Kidney (tissue), 14 donors: ENCODE data around the gene RPTN. TPM values are rescaled to one million over a fixed set of nuclear protein-coding genes. Genes with fewer than 3 reads are reported as not detected.

ENCODE experiments used
- DNase-seq, 5 donors: peaks; one replicate each; pipeline ENCODE4 v3.0.0-alpha.2; 2013 to 2020
- FAIRE-seq: peaks from 2 replicates; lab custom pipeline; 2012; peaks lifted over from hg19 to GRCh38; lab: Jason Lieb, UNC
- H3K27ac ChIP-seq, 2 donors: one replicate each; pipeline ENCODE4 v1.7.0; 2013; ENCODE audit warnings: low read depth in 2 of 2, low read length in 2 of 2, inconsistent platforms in 1 of 2
- H3K27me3 ChIP-seq: one replicate; pipeline ENCODE4 v1.7.1; 2013; ENCODE audit warnings: low read length, inconsistent platforms; ENCODE audit not compliant: control insufficient read depth, insufficient read depth
- H3K36me3 ChIP-seq, 3 donors: one replicate each; pipeline versions ENCODE4 v1.7.0 to v1.7.1; 2013; ENCODE audit warnings: low read length in 3 of 3, control low read depth in 1 of 3, inconsistent platforms in 1 of 3; ENCODE audit not compliant: insufficient read depth in 3 of 3, control insufficient read depth in 2 of 3
- H3K4me1 ChIP-seq, 3 donors: one replicate each; pipeline versions ENCODE4 v1.7.0 to v1.7.1; 2013; ENCODE audit warnings: low read length in 3 of 3, inconsistent platforms in 1 of 3, low read depth in 1 of 3; ENCODE audit not compliant: control insufficient read depth in 2 of 3, insufficient read depth in 2 of 3
- H3K4me3 ChIP-seq, 3 donors: one replicate each; pipeline versions ENCODE4 v1.7.0 to v1.8.1; 2013; ENCODE audit warnings: low read length in 3 of 3, control low read depth in 1 of 3, inconsistent platforms in 1 of 3
- H3K9ac ChIP-seq, 3 donors: one replicate each; pipeline versions ENCODE4 v1.7.0 to v1.7.1; 2013; ENCODE audit warnings: low read length in 3 of 3, control low read depth in 1 of 3, inconsistent platforms in 1 of 3
- H3K9me3 ChIP-seq, 3 donors: one replicate each; pipeline versions ENCODE4 v1.7.0 to v1.7.1; 2013; ENCODE audit warnings: low read length in 3 of 3, control low read depth in 1 of 3, inconsistent platforms in 1 of 3; ENCODE audit not compliant: control insufficient read depth in 2 of 3, insufficient read depth in 1 of 3
- CTCF ChIP-seq: IDR thresholded peaks from 3 replicates; pipeline ENCODE4 v1.5.1; 2012; ENCODE audit warnings: mild to moderate bottlenecking, moderate library complexity, borderline replicate concordance; ENCODE audit not compliant: insufficient read depth; ENCODE audit errors: extremely low read depth
- intact Hi-C: fragments of 100-400 bp; cut with DNase I; formaldehyde crosslinking; loops from one replicate; pipeline ENCODE4 v1.11.1; 2022
- polyA plus RNA-seq: library from polyadenylated mRNA; stranded (reverse); fragments of 350-450 nt; fragmentation: Illumina TruSeq; extraction: RNeasy Lipid Tissue Mini Kit (QIAGEN cat#74804); gene quantifications from one replicate; pipeline ENCODE4 v1.2.3, GENCODE V29; 2014; ENCODE audit warnings: low read depth, low replicate concordance; ENCODE audit not compliant: insufficient read depth
- total RNA-seq: library from RNA; stranded (reverse); fragmentation: NEBNext Ultra II Directional; extraction: Animal tissue kit (Norgen Biotek cat#: 25700); gene quantifications from one replicate; pipeline ENCODE4 v1.2.1, GENCODE V29; 2021
- donor health status: control.
- donor health status: control.
- donor health status: control.
- donor health status: control.
- donor health status: control.
- donor health status: DM: yes; HTN: yes; CAD: no.
- donor health status: Normal renal cell carcinoma (clear cell type).

RPTN gene
- total and polyA plus RNA-seq, 2 donors from 2014 or later, result not detected

- Histone ChIP-seq H3K9me3 (no peaks in the 10 kb centered on the region), H3K4me1 (no peaks in the 10 kb centered on the region), H3K4me3 (no peak overlapping the region), H3K27me3 (no peaks in the 10 kb centered on the region), H3K27ac (no peak overlapping the region), H3K36me3 (no peaks in the 10 kb centered on the region), H3K9ac (no peak overlapping the region)
- TF ChIP-seq CTCF, result no peak
- intact Hi-C loops, result no loop called here
- FAIRE-seq, result no peak
- no peak for DNase-seq
These were observed 1.5 kb upstream of the RPTN start for GRCh38 chr1:152160576-152160975.

GRCh38 chr1:152153996-152154395 is 5.0 kb downstream of the RPTN start:
- Histone ChIP-seq H3K27me3 (no peaks in the 10 kb centered on the region), H3K27ac (no peak overlapping the region), H3K36me3 (no peaks in the 10 kb centered on the region), H3K9ac (no peak overlapping the region), H3K9me3 (no peaks in the 10 kb centered on the region), H3K4me1 (no peaks in the 10 kb centered on the region), H3K4me3 (no peak overlapping the region)
- no peak for DNase-seq
- no peak for TF ChIP-seq CTCF
- FAIRE-seq, result no peak
- intact Hi-C loops, result no loop called here

GRCh38 chr1:152151646-152152045 is 7.4 kb downstream of the RPTN start:
- TF ChIP-seq CTCF, result no peak

GRCh38 chr1:152148981-152149380 is 10.0 kb downstream of the RPTN start:
- H3K9me3 ChIP-seq, result peaks cover 0 to 13% (median 0%) of the 10 kb centered on the region in 3 donors
- H3K4me3 ChIP-seq, result no peak overlapping the region
- H3K27ac ChIP-seq, result no peak overlapping the region
- no peaks in the 10 kb centered on the region for H3K36me3 ChIP-seq
- FAIRE-seq, result no peak
- intact Hi-C loops, result no loop called here
- no peaks in the 10 kb centered on the region for H3K4me1 ChIP-seq
- DNase-seq, result no peak
- TF ChIP-seq CTCF, result no peak
- H3K9ac ChIP-seq, result no peak overlapping the region
- no peaks in the 10 kb centered on the region for H3K27me3 ChIP-seq

More at GRCh38 chr1:152151646-152152045, 7.4 kb downstream of the RPTN start:
- Histone ChIP-seq H3K27ac (no peak overlapping the region), H3K4me1 (no peaks in the 10 kb centered on the region), H3K36me3 (no peaks in the 10 kb centered on the region), H3K27me3 (no peaks in the 10 kb centered on the region), H3K4me3 (no peak overlapping the region), H3K9ac (no peak overlapping the region), H3K9me3 (peaks cover 0 to 13% (median 0%) of the 10 kb centered on the region in 3 donors)
- FAIRE-seq (no peak), DNase-seq (no peak)
- intact Hi-C loops, result no loop called here
